Ramos (cell line): ENCODE results near the gene COL4A3.

Experiments used
- in situ Hi-C: fragments of 300-500 bp; cut with MboI; formaldehyde crosslinking; loops from one replicate; pipeline ENCODE4 v1.14.3; 2022; ENCODE audit warnings: low sequenced_read_pairs; ENCODE audit not compliant: unreplicated experiment

COL4A3 gene

DNA sequence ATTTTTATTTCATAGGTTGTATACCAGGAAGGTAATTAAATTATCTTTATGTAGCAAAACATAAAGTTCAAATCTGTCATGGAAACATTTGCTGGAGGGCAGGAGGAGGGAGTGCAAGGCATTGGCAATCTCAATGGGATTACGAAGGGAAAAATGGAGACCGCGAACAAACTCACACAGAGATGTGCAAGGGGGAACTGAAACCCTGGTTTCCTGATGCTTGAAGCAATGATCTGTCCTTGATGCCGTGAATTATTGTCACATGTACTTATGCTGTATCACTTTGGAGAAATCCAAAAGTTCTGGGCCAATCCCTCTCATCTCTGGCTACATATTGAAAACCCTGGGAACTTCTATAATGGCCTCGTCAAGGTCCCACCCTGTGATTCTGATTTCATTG, 95.6 kb downstream of the COL4A3 start:
- in situ Hi-C loops: no loop called here

DNA sequence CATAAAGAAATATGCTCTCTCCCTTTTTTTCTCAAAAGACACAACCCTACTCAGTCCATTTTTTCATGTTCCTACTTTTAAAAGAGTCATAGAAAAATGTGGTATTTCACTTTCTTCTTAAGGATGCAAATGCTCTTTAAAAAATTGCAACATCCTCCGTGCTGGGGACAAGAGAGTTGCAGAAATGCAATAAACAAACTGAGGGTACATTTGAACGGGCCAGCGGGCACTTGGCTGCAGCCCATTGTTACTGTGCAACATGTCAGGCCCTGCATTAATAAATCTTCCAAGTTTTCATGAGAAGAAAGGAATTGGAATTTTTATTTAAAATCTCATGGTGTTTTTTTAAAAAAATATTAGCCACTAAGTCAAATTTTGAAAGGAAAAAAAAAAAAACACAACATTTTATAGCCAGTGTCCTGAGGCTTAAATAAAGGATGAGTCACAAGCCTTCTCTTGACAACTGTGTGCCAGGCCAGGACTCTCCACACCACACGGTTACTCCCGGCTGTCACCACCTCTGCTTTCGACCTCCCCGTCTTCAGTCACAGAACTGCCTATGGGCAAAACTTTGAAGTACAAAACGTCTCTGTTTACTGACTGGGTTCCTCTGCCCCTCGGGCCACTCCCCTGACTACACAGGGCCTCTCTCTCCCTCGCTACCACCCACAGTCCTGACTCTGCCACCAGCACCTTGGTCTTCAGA, 103.1 kb downstream of the COL4A3 start:
- in situ Hi-C loops: no loop called here

DNA sequence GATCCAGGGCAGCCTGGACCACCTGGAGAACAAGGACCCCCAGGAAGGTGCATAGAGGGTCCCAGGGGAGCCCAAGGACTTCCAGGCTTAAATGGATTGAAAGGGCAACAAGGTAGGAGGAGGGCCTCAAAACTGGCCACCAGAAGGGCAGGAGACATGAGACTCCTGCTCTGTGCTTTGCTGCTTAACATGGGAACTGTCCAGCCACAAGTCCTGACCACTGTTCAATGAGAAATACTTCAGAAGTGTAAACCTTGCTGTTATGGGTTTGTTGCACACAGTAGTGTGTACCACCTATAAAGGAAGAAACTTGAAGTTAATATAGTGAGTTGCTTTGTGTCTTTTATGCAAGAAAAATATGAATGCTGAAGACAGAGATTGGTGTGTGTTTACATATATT, 116.5 kb downstream of the COL4A3 start:
- in situ Hi-C loops: no loop called here

DNA sequence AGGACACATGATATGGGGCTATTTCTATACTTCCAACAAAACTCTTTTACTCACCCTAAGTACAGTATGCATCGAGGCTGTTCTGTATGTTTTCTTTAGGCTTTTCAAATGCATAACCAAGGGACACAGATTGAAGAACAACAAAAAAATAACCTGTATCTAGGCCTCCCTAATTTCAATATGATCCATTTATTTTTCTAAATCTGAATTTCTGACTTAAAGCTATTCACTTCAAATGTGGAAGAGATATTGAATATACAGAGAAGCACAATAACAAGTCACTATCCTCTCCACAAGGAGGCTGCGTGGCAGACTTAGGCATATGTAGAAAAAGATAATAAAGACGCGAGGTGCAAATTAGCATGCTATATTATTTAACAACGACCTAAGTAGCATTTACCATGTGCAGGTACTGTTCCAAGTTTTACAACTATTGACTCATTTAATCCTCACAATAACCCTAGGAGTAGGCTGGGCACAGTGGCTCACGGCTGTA, 121.4 kb downstream of the COL4A3 start:
- in situ Hi-C loops: no loop called here

GRCh38 chr2:227287771-227288170, 123.3 kb downstream of the COL4A3 start:
- in situ Hi-C loops: no loop called here

DNA sequence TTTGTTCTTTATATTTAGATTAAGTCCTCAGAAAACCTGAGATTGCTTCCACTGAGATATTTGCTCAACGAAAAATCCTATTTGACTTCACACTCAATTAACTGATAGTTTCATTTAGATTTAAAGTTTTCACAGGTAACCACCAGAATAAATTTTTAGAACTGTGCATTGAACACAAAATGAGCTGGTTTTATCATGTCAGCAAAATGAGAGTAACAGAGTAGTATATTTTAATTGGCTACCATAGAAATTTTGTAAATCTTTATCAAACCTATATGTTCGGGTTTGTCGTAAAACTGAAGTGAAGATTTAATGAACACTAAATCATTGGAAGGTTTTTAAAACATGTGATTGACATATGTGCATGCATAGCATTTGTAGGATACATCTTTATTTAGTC, 127.9 kb downstream of the COL4A3 start:
- in situ Hi-C loops: no loop called here

GRCh38 chr2:227293531-227293930, 129.1 kb downstream of the COL4A3 start:
- in situ Hi-C loops: no loop called here

GRCh38 chr2:227295806-227296205, 131.4 kb downstream of the COL4A3 start:
- in situ Hi-C loops: no loop called here

DNA sequence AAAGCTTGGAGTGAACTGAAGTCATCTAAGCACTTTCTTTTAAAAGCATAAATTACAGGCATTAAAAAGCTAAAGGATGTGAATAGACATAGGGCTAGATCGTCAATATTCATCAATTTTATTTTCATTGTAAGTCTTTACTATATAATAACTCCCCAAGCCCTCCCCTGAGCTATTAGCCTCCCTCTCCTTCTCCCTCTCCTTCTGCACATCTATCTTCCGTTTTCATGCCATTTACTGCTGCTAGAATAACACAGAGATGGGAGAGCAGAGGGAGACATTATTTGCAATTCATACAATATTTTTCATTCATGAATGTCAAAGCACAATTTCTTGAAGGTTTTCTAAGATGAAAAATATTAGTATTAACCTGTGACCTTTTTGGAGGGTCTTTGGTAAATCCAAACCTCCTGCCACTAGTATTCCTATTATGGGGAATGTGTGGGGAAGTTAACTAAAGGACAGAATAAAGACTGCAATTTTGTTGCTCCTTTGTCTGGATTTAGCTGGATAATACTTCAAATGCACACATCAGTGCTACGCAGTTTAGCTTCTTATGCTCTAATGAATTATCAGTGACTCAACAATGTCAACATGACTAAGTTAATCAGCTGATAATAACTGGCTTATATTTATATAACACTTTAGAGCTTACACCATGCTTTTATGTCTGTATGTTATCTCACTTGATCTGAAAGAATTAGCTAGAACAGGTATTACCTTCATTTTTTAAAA, 132.4 kb downstream of the COL4A3 start:
- in situ Hi-C loops: no loop called here

DNA sequence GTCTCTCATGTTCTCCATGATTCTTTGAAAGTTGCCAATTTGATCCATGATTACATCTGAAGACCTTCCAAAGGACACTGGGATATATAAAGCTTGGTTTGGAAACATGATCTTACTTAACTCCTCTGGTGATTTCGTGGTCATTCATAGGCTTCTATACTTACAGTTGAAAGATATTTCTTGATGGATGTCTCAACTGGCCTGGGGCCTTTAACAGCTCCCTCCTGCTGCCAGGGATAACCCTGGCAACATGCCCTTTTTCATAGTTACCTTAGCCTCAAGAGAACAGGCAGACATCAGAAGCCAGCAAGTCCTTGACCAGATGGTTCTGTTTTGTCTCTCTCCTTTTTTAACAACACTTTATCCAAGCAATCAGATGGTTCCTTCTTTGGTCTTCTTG, 137.1 kb downstream of the COL4A3 start:
- in situ Hi-C loops: no loop called here

- in situ Hi-C loops: no loop called here
Observed at GRCh38 chr2:227308784-227309183, 144.4 kb downstream of the COL4A3 start.

DNA sequence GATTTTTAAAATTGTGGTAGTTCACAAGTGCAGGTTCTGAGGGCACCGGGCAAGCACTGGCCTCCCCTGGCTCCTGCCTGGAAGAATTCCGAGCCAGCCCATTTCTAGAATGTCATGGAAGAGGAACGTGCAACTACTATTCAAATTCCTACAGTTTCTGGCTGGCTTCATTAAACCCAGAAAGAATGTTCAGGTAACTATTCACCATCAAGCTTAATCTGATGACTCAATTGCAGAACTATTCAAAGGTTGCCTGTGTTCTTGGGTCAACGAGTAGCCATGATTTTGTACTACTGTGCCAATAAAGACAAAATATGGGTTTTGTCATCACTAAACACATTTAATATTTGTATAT, 146.3 kb downstream of the COL4A3 start:
- in situ Hi-C loops: no loop called here

- in situ Hi-C loops: no loop called here
Observed at GRCh38 chr2:227311861-227312506, 147.6 kb downstream of the COL4A3 start.

GRCh38 chr2:227312579-227312978, 148.2 kb downstream of the COL4A3 start:
- in situ Hi-C loops: no loop called here

GRCh38 chr2:227313310-227313709, 148.9 kb downstream of the COL4A3 start:
- in situ Hi-C loops: no loop called here

DNA sequence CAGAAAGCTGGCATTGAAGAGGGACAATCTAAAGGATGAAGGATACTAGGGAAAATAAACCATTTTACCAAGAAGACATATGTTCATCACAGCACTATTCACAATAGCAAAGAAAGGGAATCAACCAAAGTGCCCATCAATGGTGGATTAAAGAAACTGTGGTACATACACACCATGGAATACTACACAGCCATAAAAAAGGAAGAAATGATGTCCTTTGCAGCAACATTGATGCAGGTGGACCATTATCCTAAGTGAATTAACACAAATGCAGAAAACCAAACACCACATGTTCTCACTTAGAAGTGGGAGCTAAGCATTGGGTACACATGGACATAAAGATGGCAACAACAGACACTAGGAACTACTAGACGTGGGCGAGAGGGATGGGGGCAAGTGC, 153.4 kb downstream of the COL4A3 start:
- in situ Hi-C loops: no loop called here

GRCh38 chr2:227320305-227321094, 156.1 kb downstream of the COL4A3 start:
- in situ Hi-C loops: no loop called here

DNA sequence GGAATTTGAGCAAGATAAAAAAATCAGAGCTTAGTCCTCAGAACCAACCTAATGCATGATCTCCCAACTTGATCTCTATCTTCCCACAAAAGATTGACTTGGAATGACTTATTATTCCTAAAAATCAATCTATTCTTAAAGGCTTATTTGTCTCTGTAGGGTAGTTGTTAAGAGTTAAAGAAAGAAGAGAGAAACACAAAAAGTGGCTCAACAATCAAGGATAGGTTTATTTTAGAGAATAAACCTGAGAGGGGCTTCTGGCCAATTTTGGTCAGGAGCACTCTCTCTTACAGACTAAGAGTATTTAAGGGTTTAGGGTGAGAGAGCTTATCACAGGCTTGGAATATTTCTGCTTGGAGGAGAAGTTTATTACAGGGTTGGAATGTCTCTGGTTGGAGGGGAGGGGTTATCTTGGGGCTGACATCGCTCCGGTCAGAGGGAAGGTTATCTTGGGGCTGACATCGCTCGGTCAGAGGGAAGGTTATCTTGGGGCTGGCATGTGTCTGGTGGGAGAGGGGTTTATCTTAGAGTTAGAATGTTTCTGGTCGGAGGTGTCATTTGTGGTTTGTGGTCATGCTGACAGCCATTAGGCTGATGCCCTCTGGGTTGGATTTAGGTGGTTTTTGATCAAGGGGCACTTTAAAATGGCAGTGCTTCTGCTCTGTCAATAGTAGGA, 158.2 kb downstream of the COL4A3 start:
- in situ Hi-C loops: no loop called here

- in situ Hi-C loops: no loop called here
Observed at GRCh38 chr2:227323818-227324217, 159.4 kb downstream of the COL4A3 start.

- in situ Hi-C loops: no loop called here
Observed at GRCh38 chr2:227324642-227324994, 160.2 kb downstream of the COL4A3 start.
